Natural killer cell (primary cell): ENCODE measurements around the gene NRXN3. TPM values are rescaled to one million over a fixed set of nuclear protein-coding genes. Genes with fewer than 3 reads are reported as not detected.

Experiments used
- ATAC-seq, 3 donors: fragments of 150-1000 bp in 2 of 3; fragments of 200-7000 bp in 1 of 3; cut with Tn5 transposase; 1 replicate in 1 of 3; 2 replicates in 2 of 3; pipeline ENCODE4 v1.10.0; 2021; ENCODE audit warnings: mild to moderate bottlenecking in 2 of 3, moderate library complexity in 2 of 3
- DNase-seq, 2 donors: peaks; one replicate each; pipeline versions ENCODE4 v3.0.0 to v3.0.0-alpha.2; 2013 to 2021; ENCODE audit warnings: mixed read lengths in 1 of 2
- H3K27ac ChIP-seq: one replicate; pipeline ENCODE4 v1.5.1; 2013; ENCODE audit warnings: mild to moderate bottlenecking, low read length
- H3K27me3 ChIP-seq: one replicate; pipeline ENCODE4 v1.6.1; 2013; ENCODE audit warnings: low read length; ENCODE audit not compliant: control insufficient read depth, insufficient read depth
- H3K36me3 ChIP-seq: one replicate; pipeline ENCODE4 v1.6.1; 2013; ENCODE audit warnings: low read length; ENCODE audit not compliant: control insufficient read depth, insufficient read depth
- H3K4me1 ChIP-seq: one replicate; pipeline ENCODE4 v1.6.1; 2013; ENCODE audit warnings: low read length; ENCODE audit not compliant: control insufficient read depth, insufficient read depth
- H3K4me3 ChIP-seq: one replicate; pipeline ENCODE4 v1.5.1; 2013; ENCODE audit warnings: low read length
- H3K9me3 ChIP-seq: one replicate; pipeline ENCODE4 v1.6.1; 2013; ENCODE audit warnings: low read length; ENCODE audit not compliant: control insufficient read depth, insufficient read depth
- H3K27ac Mint-ChIP-seq, 2 donors: one replicate each; pipeline ENCODE4 v1.8.0; 2022; ENCODE audit warnings: mild to moderate bottlenecking in 2 of 2, mixed read lengths in 2 of 2, moderate library complexity in 1 of 2
- H3K27me3 Mint-ChIP-seq, 2 donors: one replicate each; pipeline ENCODE4 v1.8.0; 2022; ENCODE audit warnings: low read depth in 2 of 2, mixed read lengths in 2 of 2
- H3K36me3 Mint-ChIP-seq: one replicate; pipeline ENCODE4 v1.8.0; 2022; ENCODE audit warnings: mixed read lengths
- H3K4me1 Mint-ChIP-seq, 2 donors: one replicate each; pipeline ENCODE4 v1.8.0; 2022; ENCODE audit warnings: mixed read lengths in 2 of 2
- H3K4me3 Mint-ChIP-seq: one replicate; pipeline ENCODE4 v1.8.0; 2022; ENCODE audit warnings: mild to moderate bottlenecking, moderate library complexity, mixed read lengths
- H3K9me3 Mint-ChIP-seq, 2 donors: one replicate each; pipeline ENCODE4 v1.8.0; 2022; ENCODE audit warnings: mixed read lengths in 2 of 2
- CTCF ChIP-seq: fragments of 200-600 bp; IDR thresholded peaks from one replicate; pipeline ENCODE4 v1.8.0; 2022; ENCODE audit warnings: antibody characterized with exemption
- WGBS: methylation state at CpG from one replicate; pipeline ENCODE4 v1.1.7; 2013; ENCODE audit warnings: missing lambda C conversion rate; ENCODE audit not compliant: insufficient coverage; 5-methylcytosine and 5-hydroxymethylcytosine counted together
- intact Hi-C: fragments of 100-400 bp; cut with micrococcal nuclease; formaldehyde crosslinking; loops from one replicate; pipeline ENCODE4 v1.14.2; 2022
- total RNA-seq, 4 donors: library from RNA; stranded (reverse); fragments of 120-200 nt in 1 of 4; gene quantifications; one replicate each; pipeline versions ENCODE4 v1.2.3 to v1.2.4, GENCODE V29; 2013 to 2022

The NRXN3 gene
- total RNA-seq, 3 donors from 2014 or later (not counting 1 experiment from before 2014, with no cell fraction given) = not detected

- H3K27me3 ChIP-seq = no peaks in the 10 kb centered on the region
- H3K27ac ChIP-seq = no peak overlapping the region
- Mint-ChIP-seq H3K4me3 (no peak overlapping the region), H3K27ac (no peak overlapping the region), H3K4me1 (peaks cover 12 to 13% of the 10 kb centered on the region in 2 donors), H3K27me3 (peaks cover 8 to 9% of the 10 kb centered on the region in 2 donors), H3K9me3 (peaks cover 0 to 5% of the 10 kb centered on the region in 2 donors), H3K36me3 (no peaks in the 10 kb centered on the region)
- ATAC-seq (no peak), DNase-seq (no peak)
- no peaks in the 10 kb centered on the region for H3K36me3 ChIP-seq
- H3K4me3 ChIP-seq = no peak overlapping the region
- peaks cover 4% of the 10 kb centered on the region for H3K4me1 ChIP-seq
- WGBS = 91% methylated on average over 6 of the region's 6 CpGs
- intact Hi-C loops = no loop called here
- TF ChIP-seq CTCF = no peak
- no peaks in the 10 kb centered on the region for H3K9me3 ChIP-seq
Observed at GRCh38 chr14:78259831-78260230, 89.7 kb downstream of the NRXN3 start.

- ATAC-seq (no peak), DNase-seq (no peak)
- Histone ChIP-seq H3K9me3 (no peaks in the 10 kb centered on the region), H3K36me3 (no peaks in the 10 kb centered on the region), H3K4me1 (no peaks in the 10 kb centered on the region), H3K27ac (no peak overlapping the region), H3K4me3 (no peak overlapping the region), H3K27me3 (no peaks in the 10 kb centered on the region)
- WGBS = no CpG with 5 or more reads among the region's 2 CpGs
- Mint-ChIP-seq H3K4me1 (no peaks in the 10 kb centered on the region), H3K9me3 (no peaks in the 10 kb centered on the region), H3K4me3 (no peak overlapping the region), H3K27me3 (peaks cover 0 to 4% of the 10 kb centered on the region in 2 donors), H3K27ac (no peak overlapping the region), H3K36me3 (no peaks in the 10 kb centered on the region)
- intact Hi-C loops = no loop called here
- TF ChIP-seq CTCF = no peak
Observed at GRCh38 chr14:78278464-78279250, 108.5 kb downstream of the NRXN3 start.

GRCh38 chr14:78282437-78282836 lies 112.3 kb downstream of the NRXN3 start:
- Mint-ChIP-seq H3K36me3 (no peaks in the 10 kb centered on the region), H3K4me1 (no peaks in the 10 kb centered on the region), H3K9me3 (no peaks in the 10 kb centered on the region), H3K27ac (no peak overlapping the region), H3K4me3 (no peak overlapping the region), H3K27me3 (no peaks in the 10 kb centered on the region)
- ATAC-seq (no peak), DNase-seq (no peak)
- H3K9me3 ChIP-seq = no peaks in the 10 kb centered on the region
- WGBS = 73% methylated on average over 6 of the region's 6 CpGs
- no peak for TF ChIP-seq CTCF
- intact Hi-C loops = no loop called here
- H3K4me3 ChIP-seq = no peak overlapping the region
- no peaks in the 10 kb centered on the region for H3K36me3 ChIP-seq
- H3K27ac ChIP-seq = no peak overlapping the region
- H3K4me1 ChIP-seq = no peaks in the 10 kb centered on the region
- no peaks in the 10 kb centered on the region for H3K27me3 ChIP-seq

GRCh38 chr14:78286210-78286609 lies 116.0 kb downstream of the NRXN3 start:
- no peaks in the 10 kb centered on the region for H3K36me3 Mint-ChIP-seq
- TF ChIP-seq CTCF = no peak
- no peak overlapping the region for H3K4me3 Mint-ChIP-seq
- no peaks in the 10 kb centered on the region for H3K9me3 ChIP-seq
- no peaks in the 10 kb centered on the region for H3K36me3 ChIP-seq
- H3K27ac Mint-ChIP-seq = no peak overlapping the region
- H3K4me1 Mint-ChIP-seq = no peaks in the 10 kb centered on the region
- no peaks in the 10 kb centered on the region for H3K27me3 Mint-ChIP-seq
- H3K27ac ChIP-seq = no peak overlapping the region
- intact Hi-C loops = no loop called here
- H3K4me3 ChIP-seq = no peak overlapping the region
- no peaks in the 10 kb centered on the region for H3K27me3 ChIP-seq
- DNase-seq (no peak), ATAC-seq (no peak)
- no peaks in the 10 kb centered on the region for H3K9me3 Mint-ChIP-seq
- H3K4me1 ChIP-seq = no peaks in the 10 kb centered on the region
- WGBS = 55% methylated on average over 3 of the region's 3 CpGs
